PC-9 (cell line): ENCODE measurements around the gene SLC6A6.

ENCODE experiments used
- EZH2 ChIP-seq: fragments of 200-600 bp; sonication (generic); IDR thresholded peaks from 2 replicates; pipeline ENCODE4 v1.8.0; 2017; ENCODE audit warnings: antibody characterized with exemption, low read depth
- TF ChIP-seq, protein P1 (sequence below): fragments of 200-600 bp; sonication (generic); conservative IDR thresholded peaks from 2 replicates; pipeline ENCODE4 v1.6.1; 2017; ENCODE audit warnings: mixed run types, antibody characterized with exemption, mild to moderate bottlenecking, moderate library complexity

DNA sequence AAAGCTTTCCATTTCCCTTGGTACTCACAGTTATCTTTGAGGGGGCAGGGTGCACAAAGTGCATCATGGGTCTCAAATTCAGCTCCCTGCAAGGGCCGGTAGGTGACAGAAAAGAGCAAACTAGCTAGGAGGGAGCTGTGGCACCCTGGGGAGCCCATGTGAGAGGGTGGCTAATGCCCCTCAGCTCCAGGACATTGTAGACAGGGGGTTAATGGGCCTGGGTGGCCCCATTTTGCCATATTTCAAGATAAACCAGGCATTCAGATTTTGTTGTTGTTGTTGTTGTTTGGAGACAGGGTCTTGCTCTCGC, 3.7 kb upstream of the SLC6A6 start:
- TF ChIP-seq, protein P1, sequence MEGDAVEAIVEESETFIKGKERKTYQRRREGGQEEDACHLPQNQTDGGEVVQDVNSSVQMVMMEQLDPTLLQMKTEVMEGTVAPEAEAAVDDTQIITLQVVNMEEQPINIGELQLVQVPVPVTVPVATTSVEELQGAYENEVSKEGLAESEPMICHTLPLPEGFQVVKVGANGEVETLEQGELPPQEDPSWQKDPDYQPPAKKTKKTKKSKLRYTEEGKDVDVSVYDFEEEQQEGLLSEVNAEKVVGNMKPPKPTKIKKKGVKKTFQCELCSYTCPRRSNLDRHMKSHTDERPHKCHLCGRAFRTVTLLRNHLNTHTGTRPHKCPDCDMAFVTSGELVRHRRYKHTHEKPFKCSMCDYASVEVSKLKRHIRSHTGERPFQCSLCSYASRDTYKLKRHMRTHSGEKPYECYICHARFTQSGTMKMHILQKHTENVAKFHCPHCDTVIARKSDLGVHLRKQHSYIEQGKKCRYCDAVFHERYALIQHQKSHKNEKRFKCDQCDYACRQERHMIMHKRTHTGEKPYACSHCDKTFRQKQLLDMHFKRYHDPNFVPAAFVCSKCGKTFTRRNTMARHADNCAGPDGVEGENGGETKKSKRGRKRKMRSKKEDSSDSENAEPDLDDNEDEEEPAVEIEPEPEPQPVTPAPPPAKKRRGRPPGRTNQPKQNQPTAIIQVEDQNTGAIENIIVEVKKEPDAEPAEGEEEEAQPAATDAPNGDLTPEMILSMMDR = no peak
- no peak for TF ChIP-seq EZH2
